IPS-20b (cell line): Measurements from ENCODE around the gene SUMO2.

ENCODE experiments used
- H3K27ac ChIP-seq: one replicate; pipeline ENCODE4 v1.5.1; 2013; ENCODE audit warnings: low read length
- H3K27me3 ChIP-seq: 2 replicates; pipeline ENCODE4 v1.6.1; 2013; ENCODE audit warnings: mild to moderate bottlenecking, low read length, inconsistent platforms; ENCODE audit not compliant: insufficient read depth
- H3K36me3 ChIP-seq: 2 replicates; pipeline ENCODE4 v1.6.1; 2013; ENCODE audit warnings: low read depth, mild to moderate bottlenecking, inconsistent platforms, low read length, moderate library complexity; ENCODE audit not compliant: insufficient read depth
- H3K4me1 ChIP-seq: 2 replicates; pipeline ENCODE4 v1.6.1; 2013; ENCODE audit warnings: mild to moderate bottlenecking, control low read depth, inconsistent platforms, low read length, moderate library complexity; ENCODE audit not compliant: insufficient read depth
- H3K4me3 ChIP-seq: 2 replicates; pipeline ENCODE4 v1.5.1; 2013; ENCODE audit warnings: mild to moderate bottlenecking, low read length, inconsistent platforms
- H3K9ac ChIP-seq: 2 replicates; pipeline ENCODE4 v1.6.1; 2013; ENCODE audit warnings: low read depth, mild to moderate bottlenecking, inconsistent platforms, low read length, moderate library complexity
- H3K9me3 ChIP-seq: 2 replicates; pipeline ENCODE4 v1.6.1; 2013; ENCODE audit warnings: mild to moderate bottlenecking, low read depth, low read length, inconsistent platforms; ENCODE audit not compliant: insufficient read depth

The SUMO2 gene

GRCh38 chr17:75182569-75183436 is at the start of gene SUMO2:
Gene SUMO2, minus strand, starts transcription at chr17:75182959. Its CDS starts 125 bp downstream, at chr17:75182834.
- Histone ChIP-seq H3K4me3 (peak within 1 kb of the TSS; percentile 90), H3K4me1 (no peaks in the 10 kb centered on the region), H3K27ac (peak within 1 kb of the TSS; percentile 84), H3K27me3 (no peaks in the 10 kb centered on the region), H3K9ac (peak within 1 kb of the TSS; percentile 97), H3K9me3 (no peaks in the 10 kb centered on the region), H3K36me3 (peaks cover 35% of the 10 kb centered on the region)

- no peak overlapping the region for H3K27ac ChIP-seq
- H3K36me3 ChIP-seq, result peaks cover 89% of the 10 kb centered on the region
- H3K4me3 ChIP-seq, result no peak overlapping the region
- no peaks in the 10 kb centered on the region for H3K4me1 ChIP-seq
- no peak overlapping the region for H3K9ac ChIP-seq
- no peaks in the 10 kb centered on the region for H3K27me3 ChIP-seq
- no peaks in the 10 kb centered on the region for H3K9me3 ChIP-seq
Measured at GRCh38 chr17:75231741-75232464, 49.1 kb upstream of the SUMO2 start.

DNA sequence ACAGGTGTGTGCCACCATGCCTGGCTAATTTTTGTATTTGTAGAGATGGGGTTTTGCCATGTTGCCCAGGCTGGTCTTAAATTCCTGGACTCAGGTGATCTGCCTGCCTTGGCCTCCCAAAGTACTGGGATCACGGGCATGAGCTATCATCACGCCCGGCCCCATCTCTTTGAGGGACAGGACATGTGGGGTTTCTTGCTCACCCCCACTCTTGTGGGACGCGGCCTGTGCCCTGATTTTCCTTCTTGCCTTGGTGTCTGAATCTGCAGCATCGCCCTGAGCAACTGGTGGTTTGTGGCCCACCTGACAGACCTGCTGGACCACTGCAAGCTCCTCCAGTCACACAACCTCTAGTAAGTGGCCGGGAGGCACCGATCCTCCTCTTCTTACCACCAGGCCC is 48.3 kb upstream of the SUMO2 start:
- Histone ChIP-seq H3K36me3 (peaks cover 89% of the 10 kb centered on the region), H3K27ac (no peak overlapping the region), H3K9ac (no peak overlapping the region), H3K4me1 (no peaks in the 10 kb centered on the region), H3K9me3 (no peaks in the 10 kb centered on the region), H3K4me3 (no peak overlapping the region), H3K27me3 (no peaks in the 10 kb centered on the region)

DNA sequence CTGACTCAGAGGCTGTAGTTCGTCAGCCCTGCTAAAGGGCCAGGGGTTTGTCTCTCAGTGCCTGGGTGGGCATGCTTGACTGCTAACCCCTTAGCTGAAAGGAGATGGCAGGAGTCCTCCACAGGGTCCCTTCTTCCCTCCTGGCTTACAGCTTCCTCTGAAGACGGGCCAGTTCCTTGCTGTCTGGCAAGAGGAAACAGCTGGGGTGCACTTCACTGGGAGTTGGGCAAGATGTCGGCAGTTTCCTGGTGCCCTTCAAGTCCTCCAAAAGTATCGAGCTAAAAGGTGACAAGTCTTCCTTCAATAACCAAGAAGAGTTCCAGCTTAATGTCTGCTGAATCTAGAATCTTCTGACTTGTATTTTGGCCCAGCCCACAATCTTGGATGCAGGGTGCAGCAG is 46.1 kb upstream of the SUMO2 start:
- Histone ChIP-seq H3K36me3 (peaks cover 89% of the 10 kb centered on the region), H3K9ac (no peak overlapping the region), H3K4me1 (no peaks in the 10 kb centered on the region), H3K27me3 (no peaks in the 10 kb centered on the region), H3K9me3 (no peaks in the 10 kb centered on the region), H3K4me3 (no peak overlapping the region), H3K27ac (no peak overlapping the region)

DNA sequence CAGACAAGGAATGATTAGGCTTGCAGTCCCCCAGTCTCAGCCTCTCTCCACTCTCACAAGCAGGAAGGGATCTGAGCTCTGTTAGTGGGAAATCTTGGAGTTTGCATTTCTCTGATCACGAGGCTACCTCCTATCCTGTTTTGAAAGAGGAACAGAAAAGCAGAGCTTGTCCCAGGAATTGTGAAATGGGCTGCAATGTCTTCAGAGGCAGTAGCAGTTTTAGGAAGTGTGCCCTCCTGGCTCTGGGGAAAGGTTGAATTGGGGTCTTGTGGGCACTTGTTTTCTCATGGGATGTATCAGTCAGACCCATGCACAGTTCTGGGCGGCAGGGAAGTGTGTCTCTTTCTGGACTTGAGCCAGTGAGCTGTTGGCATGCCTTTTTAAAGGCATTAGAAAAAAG is 45.5 kb upstream of the SUMO2 start:
- no peaks in the 10 kb centered on the region for H3K4me1 ChIP-seq
- no peaks in the 10 kb centered on the region for H3K27me3 ChIP-seq
- no peaks in the 10 kb centered on the region for H3K9me3 ChIP-seq
- no peak overlapping the region for H3K27ac ChIP-seq
- no peak overlapping the region for H3K4me3 ChIP-seq
- H3K9ac ChIP-seq, result no peak overlapping the region
- peaks cover 87% of the 10 kb centered on the region for H3K36me3 ChIP-seq

GRCh38 chr17:75227729-75228128 is 45.0 kb upstream of the SUMO2 start:
- Histone ChIP-seq H3K27ac (no peak overlapping the region), H3K9me3 (no peaks in the 10 kb centered on the region), H3K36me3 (peaks cover 86% of the 10 kb centered on the region), H3K9ac (no peak overlapping the region), H3K4me3 (no peak overlapping the region), H3K4me1 (no peaks in the 10 kb centered on the region), H3K27me3 (no peaks in the 10 kb centered on the region)

DNA sequence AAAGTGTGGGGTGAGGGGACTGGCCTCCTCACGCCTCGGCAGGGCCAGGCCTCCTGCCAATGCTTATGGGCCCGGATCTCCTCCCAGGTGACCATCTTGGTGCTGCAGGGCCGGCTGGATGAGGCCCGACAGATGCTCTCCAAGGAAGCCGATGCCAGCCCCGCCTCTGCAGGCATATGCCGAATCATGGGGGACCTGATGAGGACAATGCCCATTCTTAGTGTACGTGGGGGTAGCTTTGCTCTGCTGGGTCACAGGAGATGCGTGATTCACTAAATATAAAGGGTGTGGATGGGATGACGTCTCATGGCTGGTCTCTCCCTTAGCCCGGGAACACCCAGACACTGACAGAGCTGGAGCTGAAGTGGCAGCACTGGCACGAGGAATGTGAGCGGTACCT is 42.3 kb upstream of the SUMO2 start:
- Histone ChIP-seq H3K27me3 (no peaks in the 10 kb centered on the region), H3K9ac (no peak overlapping the region), H3K36me3 (peaks cover 75% of the 10 kb centered on the region), H3K4me1 (no peaks in the 10 kb centered on the region), H3K9me3 (no peaks in the 10 kb centered on the region), H3K4me3 (no peak overlapping the region), H3K27ac (no peak overlapping the region)

- no peak overlapping the region for H3K4me3 ChIP-seq
- no peak overlapping the region for H3K27ac ChIP-seq
- H3K36me3 ChIP-seq, result peaks cover 80% of the 10 kb centered on the region
Measured at GRCh38 chr17:75219815-75220214, 37.1 kb upstream of the SUMO2 start.

DNA sequence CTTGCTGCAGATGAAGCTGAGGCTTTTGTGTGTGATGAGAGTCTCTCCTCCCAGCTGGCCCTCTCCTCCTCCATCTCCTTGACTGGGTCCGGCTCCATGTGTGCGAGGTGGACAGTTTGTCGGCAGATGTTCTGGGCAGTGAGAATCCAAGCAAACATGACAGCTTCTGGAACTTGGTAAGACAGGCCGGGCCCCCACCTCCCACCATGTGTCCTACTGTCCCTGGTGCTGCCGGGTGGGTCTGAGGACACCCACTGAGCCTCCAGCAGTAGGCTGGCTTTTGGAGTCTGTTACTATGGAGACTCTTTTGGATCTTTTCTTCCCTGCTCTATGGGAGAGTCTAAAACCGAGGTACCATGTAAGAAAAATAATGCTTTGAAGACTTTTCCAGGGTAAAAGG is 35.4 kb upstream of the SUMO2 start:
- Histone ChIP-seq H3K9me3 (no peaks in the 10 kb centered on the region), H3K4me1 (no peaks in the 10 kb centered on the region), H3K9ac (no peak overlapping the region), H3K27ac (no peak overlapping the region), H3K36me3 (peaks cover 85% of the 10 kb centered on the region), H3K4me3 (no peak overlapping the region), H3K27me3 (no peaks in the 10 kb centered on the region)

More at GRCh38 chr17:75219815-75220214, 37.1 kb upstream of the SUMO2 start:
- Histone ChIP-seq H3K9ac (no peak overlapping the region), H3K4me1 (no peaks in the 10 kb centered on the region), H3K9me3 (no peaks in the 10 kb centered on the region), H3K27me3 (no peaks in the 10 kb centered on the region)

GRCh38 chr17:75209061-75209460 is 26.3 kb upstream of the SUMO2 start:
- Histone ChIP-seq H3K36me3 (peaks cover 55% of the 10 kb centered on the region), H3K4me3 (no peak overlapping the region), H3K9ac (no peak overlapping the region), H3K4me1 (peaks cover 3% of the 10 kb centered on the region; the same call in 1 of the 2 replicates), H3K9me3 (no peaks in the 10 kb centered on the region), H3K27ac (no peak overlapping the region), H3K27me3 (no peaks in the 10 kb centered on the region)

GRCh38 chr17:75208161-75208560 is 25.4 kb upstream of the SUMO2 start:
- no peak overlapping the region for H3K4me3 ChIP-seq
- H3K27me3 ChIP-seq, result no peaks in the 10 kb centered on the region
- no peak overlapping the region for H3K9ac ChIP-seq
- H3K27ac ChIP-seq, result no peak overlapping the region
- no peaks in the 10 kb centered on the region for H3K9me3 ChIP-seq
- peaks cover 46% of the 10 kb centered on the region for H3K36me3 ChIP-seq
- H3K4me1 ChIP-seq, result peaks cover 3% of the 10 kb centered on the region; the same call in 1 of the 2 replicates

- Histone ChIP-seq H3K4me3 (no peak overlapping the region), H3K27ac (no peak overlapping the region)
Measured at GRCh38 chr17:75207760-75208159, 25.0 kb upstream of the SUMO2 start.

More at GRCh38 chr17:75207760-75208159, 25.0 kb upstream of the SUMO2 start:
- Histone ChIP-seq H3K4me1 (peaks cover 3% of the 10 kb centered on the region; the same call in 1 of the 2 replicates), H3K9me3 (no peaks in the 10 kb centered on the region), H3K36me3 (peaks cover 42% of the 10 kb centered on the region), H3K9ac (no peak overlapping the region), H3K27me3 (no peaks in the 10 kb centered on the region)
